ENCODE results near the gene NUAK1.

NUAK1 gene

DNA sequence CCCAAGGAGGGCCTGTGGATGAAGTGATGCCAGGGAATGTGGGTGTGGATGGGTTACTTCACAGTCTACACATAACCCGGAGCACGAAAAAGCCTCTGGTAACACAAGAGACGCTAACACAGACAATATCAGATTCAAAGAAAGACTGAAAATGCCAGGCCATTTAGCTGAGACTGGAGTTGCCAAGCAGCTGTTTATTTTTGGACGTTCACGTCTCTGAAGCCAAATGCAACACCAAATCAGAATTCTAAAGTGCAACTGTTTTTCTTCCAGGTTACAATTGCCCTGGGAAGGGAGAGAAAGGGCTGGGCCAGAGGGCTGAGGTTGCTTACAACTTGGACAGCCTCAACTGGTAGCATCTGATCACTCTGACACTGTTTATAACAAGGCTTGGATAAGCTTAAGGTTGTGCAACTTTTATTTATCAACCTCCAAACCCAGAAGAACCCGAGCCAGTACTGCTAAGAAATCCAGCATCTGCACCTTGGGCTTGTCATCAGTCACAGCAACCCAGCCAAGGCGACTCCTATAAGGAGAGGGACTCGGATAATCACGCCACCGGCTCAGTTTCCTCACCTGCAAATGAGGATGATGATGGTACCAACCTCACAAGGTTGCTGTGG, 24.8 kb downstream of the NUAK1 start:
- DNase-seq (ENCODE audit: extremely low read depth, low read depth): no peak
- TF ChIP-seq, protein P1, sequence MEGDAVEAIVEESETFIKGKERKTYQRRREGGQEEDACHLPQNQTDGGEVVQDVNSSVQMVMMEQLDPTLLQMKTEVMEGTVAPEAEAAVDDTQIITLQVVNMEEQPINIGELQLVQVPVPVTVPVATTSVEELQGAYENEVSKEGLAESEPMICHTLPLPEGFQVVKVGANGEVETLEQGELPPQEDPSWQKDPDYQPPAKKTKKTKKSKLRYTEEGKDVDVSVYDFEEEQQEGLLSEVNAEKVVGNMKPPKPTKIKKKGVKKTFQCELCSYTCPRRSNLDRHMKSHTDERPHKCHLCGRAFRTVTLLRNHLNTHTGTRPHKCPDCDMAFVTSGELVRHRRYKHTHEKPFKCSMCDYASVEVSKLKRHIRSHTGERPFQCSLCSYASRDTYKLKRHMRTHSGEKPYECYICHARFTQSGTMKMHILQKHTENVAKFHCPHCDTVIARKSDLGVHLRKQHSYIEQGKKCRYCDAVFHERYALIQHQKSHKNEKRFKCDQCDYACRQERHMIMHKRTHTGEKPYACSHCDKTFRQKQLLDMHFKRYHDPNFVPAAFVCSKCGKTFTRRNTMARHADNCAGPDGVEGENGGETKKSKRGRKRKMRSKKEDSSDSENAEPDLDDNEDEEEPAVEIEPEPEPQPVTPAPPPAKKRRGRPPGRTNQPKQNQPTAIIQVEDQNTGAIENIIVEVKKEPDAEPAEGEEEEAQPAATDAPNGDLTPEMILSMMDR (IDR thresholded peaks at IDR 0.05; ENCODE audit: low read depth, low read length): no peak

DNA sequence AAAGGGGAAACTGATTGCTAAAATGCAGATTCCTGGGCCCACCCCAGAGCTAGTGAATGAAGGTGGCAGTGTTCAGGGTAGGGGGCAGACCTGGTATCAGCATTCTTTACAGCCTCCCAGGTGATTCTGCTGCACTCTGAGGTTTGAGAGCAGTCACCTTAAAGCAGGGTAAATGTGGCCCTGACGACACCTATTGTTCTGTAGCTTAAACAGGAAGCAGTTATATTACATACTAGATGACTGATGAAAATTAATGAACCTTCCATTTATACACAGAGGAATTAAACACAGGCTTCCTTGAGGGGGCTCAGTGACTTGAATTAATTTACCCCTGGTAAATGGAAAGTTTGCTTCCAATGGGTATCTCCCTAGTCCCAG, 25.3 kb downstream of the NUAK1 start:
- TF ChIP-seq, protein P1 (IDR thresholded peaks at IDR 0.05; ENCODE audit: low read depth, low read length): no peak
- DNase-seq (ENCODE audit: extremely low read depth, low read depth): no peak

DNA sequence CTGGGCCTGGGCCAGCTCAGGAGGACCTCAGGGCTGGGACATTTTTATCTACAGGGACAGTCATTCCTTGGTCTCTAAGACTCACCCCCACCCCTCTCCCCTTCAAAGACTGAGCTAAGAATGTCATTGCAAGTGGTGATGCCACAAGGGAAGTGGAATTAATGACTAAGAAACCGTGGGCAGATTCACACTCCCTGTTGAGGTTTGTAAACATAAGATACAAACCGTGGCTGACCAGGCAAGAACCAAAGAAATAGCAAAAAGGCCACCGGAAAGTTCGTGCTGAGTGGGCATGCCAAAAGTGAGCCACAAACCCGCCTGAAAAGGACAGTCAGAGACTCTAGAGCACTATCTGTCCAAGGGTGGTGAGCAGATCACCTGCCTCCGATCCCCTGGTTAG, 25.7 kb downstream of the NUAK1 start:
- no peak for DNase-seq (ENCODE audit: extremely low read depth, low read depth)
- TF ChIP-seq, protein P1 (IDR thresholded peaks at IDR 0.05; ENCODE audit: low read depth, low read length): no peak

DNA sequence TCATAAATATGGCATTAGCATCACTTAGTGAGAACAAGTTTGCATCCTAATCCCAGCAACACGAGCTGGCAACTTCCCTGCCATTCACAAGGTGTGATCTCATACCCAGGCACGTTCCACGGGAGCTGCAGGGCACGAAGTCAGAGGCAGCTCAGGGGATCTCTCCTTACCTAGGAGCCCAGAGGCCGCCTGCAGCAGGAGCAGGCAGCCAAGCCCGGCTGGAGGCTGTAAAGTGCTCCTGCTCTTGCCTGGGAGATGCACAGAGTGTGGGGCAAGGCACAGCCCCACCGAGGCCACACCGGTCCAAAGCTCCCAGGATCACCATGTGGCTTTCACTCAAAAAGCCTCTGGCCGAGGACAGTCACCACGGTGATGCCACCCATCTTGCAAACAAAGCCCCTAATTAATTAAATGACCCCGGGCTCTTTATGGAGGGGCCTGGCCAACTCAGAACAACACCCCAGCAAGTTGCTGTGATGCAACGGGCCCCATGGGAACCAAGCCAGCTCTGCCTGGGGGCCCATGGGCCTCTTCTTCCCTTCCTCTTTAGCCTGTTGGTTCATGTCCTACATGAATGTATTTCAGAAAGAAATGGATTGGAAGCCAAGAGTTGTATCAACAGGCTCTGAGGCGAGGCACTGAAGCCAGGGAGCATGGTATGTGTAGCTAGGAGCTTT, 26.5 kb downstream of the NUAK1 start:
- TF ChIP-seq, protein P1 (IDR thresholded peaks at IDR 0.05; ENCODE audit: low read depth, low read length): no peak
- DNase-seq (ENCODE audit: extremely low read depth, low read depth): no peak

DNA sequence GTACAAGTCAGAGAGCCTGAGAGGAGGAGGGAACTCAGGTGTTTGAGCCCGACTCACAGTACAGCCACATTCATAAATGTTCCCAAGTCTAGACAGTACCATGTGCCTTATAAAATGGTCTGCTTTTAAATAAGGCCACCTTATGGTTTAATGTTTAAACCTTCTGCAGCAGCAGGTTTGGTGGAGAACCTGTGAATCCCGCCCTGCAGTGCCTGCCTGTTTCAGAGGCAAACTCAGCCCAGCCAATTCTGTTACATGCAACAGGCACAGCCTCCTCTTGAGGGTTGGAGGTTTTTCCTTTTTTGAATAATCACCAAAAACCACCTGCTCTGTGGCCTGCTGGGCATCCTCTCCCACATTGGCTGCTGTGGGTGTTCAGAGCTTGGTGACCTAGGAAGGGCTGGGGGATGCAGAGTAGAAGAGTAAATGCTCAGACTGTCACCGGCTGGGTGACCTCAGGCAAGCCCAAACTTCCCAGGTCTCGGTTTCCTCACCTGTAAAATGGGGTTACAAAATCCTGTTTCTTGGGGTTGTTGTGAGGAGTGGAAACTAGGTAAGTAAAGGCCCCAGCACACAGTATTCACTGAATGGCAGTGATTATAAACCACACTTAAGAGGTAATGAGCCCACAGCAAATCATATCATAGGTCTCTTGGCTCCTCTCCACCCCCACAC, 28.0 kb downstream of the NUAK1 start:
- DNase-seq (ENCODE audit: extremely low read depth, low read depth): no peak
- TF ChIP-seq, protein P1 (IDR thresholded peaks at IDR 0.05; ENCODE audit: low read depth, low read length): no peak

DNA sequence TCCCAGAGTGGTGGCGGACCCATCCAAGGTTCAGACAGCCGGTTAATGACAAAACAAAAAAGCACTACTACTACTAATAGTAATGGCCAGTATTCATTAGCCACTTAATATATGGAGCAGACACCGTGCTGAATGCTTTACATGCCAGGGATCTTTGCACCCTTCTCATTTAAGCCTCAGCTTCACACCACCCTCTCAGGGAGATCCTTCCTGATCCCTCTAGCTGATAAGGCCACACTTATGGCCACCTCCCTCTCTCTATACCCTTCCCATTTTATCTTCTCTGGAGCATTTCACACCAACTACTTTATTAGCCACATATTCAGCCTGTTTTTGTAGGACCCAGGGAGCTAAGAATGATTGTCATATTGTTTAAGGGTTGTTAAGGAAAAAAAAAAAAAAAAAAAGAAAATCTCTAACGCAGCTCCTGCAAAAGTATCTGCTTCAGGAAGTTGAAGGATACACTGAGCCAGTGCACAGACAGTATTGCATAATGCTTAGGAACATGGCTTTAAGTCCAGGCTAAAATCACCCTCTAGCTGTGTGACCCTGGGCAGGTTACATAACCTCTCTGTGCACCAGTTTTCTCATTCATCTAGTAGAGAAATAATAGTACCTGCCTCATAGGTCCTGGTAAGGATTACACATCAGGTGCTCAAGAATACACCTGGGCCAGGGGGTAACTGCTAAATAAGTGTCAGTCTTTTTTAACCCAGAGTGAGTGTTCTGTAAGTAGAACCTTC, 29.4 kb downstream of the NUAK1 start:
- TF ChIP-seq, protein P1 (IDR thresholded peaks at IDR 0.05; ENCODE audit: low read depth, low read length): no peak
- no peak for DNase-seq (ENCODE audit: extremely low read depth, low read depth)
